HEK293T (cell line): ENCODE results near the gene TRIP13.

ENCODE experiments used
- BHLHE40 ChIP-seq: fragments of 450-650 bp; IDR thresholded peaks from 2 replicates; pipeline ENCODE4 v1.6.1; 2016; ENCODE audit warnings: mild to moderate bottlenecking, moderate library complexity, borderline replicate concordance
- FOXA1 ChIP-seq: fragments of 450-650 bp; IDR thresholded peaks from 2 replicates; pipeline ENCODE4 v1.6.1; 2016; ENCODE audit warnings: mild to moderate bottlenecking
- FOXK2 ChIP-seq: fragments of 450-650 bp; IDR thresholded peaks from 2 replicates; pipeline ENCODE4 v1.6.1; 2016; ENCODE audit warnings: mild to moderate bottlenecking
- FOXM1 ChIP-seq: fragments of 450-650 bp; IDR thresholded peaks from 2 replicates; pipeline ENCODE4 v1.6.1; 2017; ENCODE audit warnings: mild to moderate bottlenecking, borderline replicate concordance
- HDGF ChIP-seq: fragments of 450-650 bp; IDR thresholded peaks from 2 replicates; pipeline ENCODE4 v1.6.1; 2017; ENCODE audit warnings: antibody characterized with exemption, borderline replicate concordance
- SP1 ChIP-seq: fragments of 450-650 bp; IDR thresholded peaks from 2 replicates; pipeline ENCODE4 v1.6.1; 2017

DNA sequence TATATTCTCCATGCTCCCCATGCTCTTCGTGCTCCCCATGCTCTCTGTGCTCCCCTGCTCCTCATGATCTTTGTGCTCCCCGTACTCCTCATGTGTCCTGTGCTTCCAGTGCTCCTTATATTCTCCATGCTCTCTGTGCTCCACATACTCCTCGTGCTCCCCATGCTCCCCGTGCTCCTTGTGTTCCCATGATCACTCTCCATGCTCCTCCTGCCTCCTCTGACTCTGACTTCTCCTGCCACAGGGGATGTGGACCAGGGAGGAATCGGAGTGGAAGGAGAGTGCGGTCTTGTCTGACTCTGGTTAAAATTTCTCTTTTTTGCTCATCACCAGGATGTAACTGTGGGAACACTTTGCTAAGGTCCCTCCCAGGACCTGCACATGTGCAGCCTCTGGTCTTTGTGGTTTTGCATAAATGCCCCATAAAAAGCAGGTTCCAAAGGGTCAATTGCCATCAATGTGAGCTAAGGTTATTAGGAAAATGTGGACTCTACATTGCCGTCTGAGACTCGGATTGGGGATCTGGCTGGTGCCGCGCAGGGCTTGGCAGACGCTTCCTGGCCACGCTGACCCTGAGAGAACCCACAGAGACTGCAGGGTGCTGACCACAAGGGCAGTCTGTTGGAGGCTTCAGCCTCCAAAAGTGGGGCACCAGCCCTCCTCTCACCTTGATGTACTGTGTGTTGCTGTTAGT, 52.5 kb downstream of the TRIP13 start:
- TF ChIP-seq BHLHE40 (no peak), SP1 (no peak), FOXK2 (no peak), FOXA1 (no peak), FOXM1 (no peak), HDGF (no peak)
